Glutamatergic neuron (in vitro differentiated cells): ENCODE data around the gene C7orf33. TPM values are rescaled to one million over a fixed set of nuclear protein-coding genes. Genes with fewer than 3 reads are reported as not detected.
A peak's percentile ranks its signal among the peaks of the same experiment; 100 is the strongest.

Experiments used
- DNase-seq: peaks from one replicate; pipeline ENCODE4 v3.0.0; 2022
- H3K27ac Mint-ChIP-seq: one replicate; pipeline ENCODE4 v1.8.0; 2020; ENCODE audit warnings: mild to moderate bottlenecking, mixed read lengths, inconsistent platforms; ENCODE audit not compliant: unreplicated experiment
- H3K27me3 Mint-ChIP-seq: one replicate; pipeline ENCODE4 v1.8.0; 2020; ENCODE audit warnings: mild to moderate bottlenecking, moderate library complexity, mixed read lengths, inconsistent platforms; ENCODE audit not compliant: unreplicated experiment
- H3K36me3 Mint-ChIP-seq: one replicate; pipeline ENCODE4 v1.8.0; 2020; ENCODE audit warnings: mild to moderate bottlenecking, mixed read lengths, inconsistent platforms; ENCODE audit not compliant: unreplicated experiment
- H3K4me1 Mint-ChIP-seq: one replicate; pipeline ENCODE4 v1.8.0; 2020; ENCODE audit warnings: mild to moderate bottlenecking, low read depth, mixed read lengths, inconsistent platforms; ENCODE audit not compliant: unreplicated experiment
- H3K4me3 Mint-ChIP-seq: one replicate; pipeline ENCODE4 v1.8.0; 2020; ENCODE audit warnings: mild to moderate bottlenecking, mixed read lengths, inconsistent platforms; ENCODE audit not compliant: unreplicated experiment
- H3K9me3 Mint-ChIP-seq: one replicate; pipeline ENCODE4 v1.8.0; 2020; ENCODE audit warnings: mild to moderate bottlenecking, moderate library complexity, mixed read lengths, inconsistent platforms; ENCODE audit not compliant: unreplicated experiment
- CTCF ChIP-seq: fragments of 200-600 bp; sonication (generic); IDR thresholded peaks from one replicate; pipeline ENCODE4 v1.5.0; 2021; ENCODE audit not compliant: partially characterized antibody, unreplicated experiment
- total RNA-seq: library from RNA; stranded (reverse); fragmentation: NEBNext Ultra II Directional; extraction: Animal tissue kit (Norgen Biotek cat#: 25700); gene quantifications from one replicate; pipeline ENCODE4 v1.2.1, GENCODE V29; 2021; ENCODE audit not compliant: unreplicated experiment

Gene C7orf33
- total RNA-seq, 1 donor from 2014 or later = not detected

- TF ChIP-seq CTCF = peak; percentile 90
- no peak overlapping the region for H3K4me3 Mint-ChIP-seq
- H3K27ac Mint-ChIP-seq = no peak overlapping the region
- DNase-seq = peak; percentile 77
- no peaks in the 10 kb centered on the region for H3K9me3 Mint-ChIP-seq
- peaks cover 4% of the 10 kb centered on the region for H3K36me3 Mint-ChIP-seq
- H3K4me1 Mint-ChIP-seq = peaks cover 5% of the 10 kb centered on the region
- peaks cover 2% of the 10 kb centered on the region for H3K27me3 Mint-ChIP-seq
These were observed 14.7 kb upstream of the C7orf33 start for GRCh38 chr7:148575640-148576411.

DNA sequence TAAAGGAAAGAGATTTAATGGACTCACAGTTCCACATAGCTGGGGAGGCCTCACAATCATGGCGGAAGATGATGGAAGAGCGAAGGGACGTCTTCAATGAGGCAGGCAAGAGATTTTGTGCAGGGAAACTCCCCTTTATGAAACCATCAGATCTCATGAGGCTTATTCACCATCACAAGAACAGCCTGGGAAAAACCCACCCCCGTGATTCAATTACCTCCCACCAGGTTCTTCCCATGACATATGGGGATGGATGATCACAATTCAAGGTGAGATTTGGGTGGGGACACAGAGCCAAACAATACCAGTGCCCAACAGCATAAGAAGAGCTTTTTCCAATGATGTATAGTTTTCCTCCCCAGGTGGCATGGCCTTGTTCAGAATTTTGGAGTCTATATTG, 11.2 kb upstream of the C7orf33 start:
- peaks cover 4% of the 10 kb centered on the region for H3K27me3 Mint-ChIP-seq
- no peak overlapping the region for H3K27ac Mint-ChIP-seq
- DNase-seq = no peak
- TF ChIP-seq CTCF = no peak
- peaks cover 5% of the 10 kb centered on the region for H3K4me1 Mint-ChIP-seq
- no peak overlapping the region for H3K4me3 Mint-ChIP-seq
- peaks cover 4% of the 10 kb centered on the region for H3K36me3 Mint-ChIP-seq
- peaks cover 3% of the 10 kb centered on the region for H3K9me3 Mint-ChIP-seq

GRCh38 chr7:148580446-148580845, 10.1 kb upstream of the C7orf33 start:
- Mint-ChIP-seq H3K4me1 (peaks cover 5% of the 10 kb centered on the region), H3K27ac (no peak overlapping the region), H3K36me3 (peaks cover 4% of the 10 kb centered on the region), H3K4me3 (peak overlapping the region; percentile 34), H3K9me3 (peaks cover 5% of the 10 kb centered on the region), H3K27me3 (peaks cover 4% of the 10 kb centered on the region)
- no peak for DNase-seq
- no peak for TF ChIP-seq CTCF

GRCh38 chr7:148581624-148582023, 8.9 kb upstream of the C7orf33 start:
- Mint-ChIP-seq H3K27me3 (peaks cover 4% of the 10 kb centered on the region), H3K36me3 (peaks cover 4% of the 10 kb centered on the region), H3K4me1 (peaks cover 12% of the 10 kb centered on the region), H3K27ac (no peak overlapping the region), H3K9me3 (peaks cover 5% of the 10 kb centered on the region), H3K4me3 (no peak overlapping the region)
- no peak for DNase-seq
- TF ChIP-seq CTCF = no peak

GRCh38 chr7:148584154-148584827, 6.3 kb upstream of the C7orf33 start:
- TF ChIP-seq CTCF = no peak
- no peak for DNase-seq
- no peak overlapping the region for H3K4me3 Mint-ChIP-seq

More at GRCh38 chr7:148584154-148584827, 6.3 kb upstream of the C7orf33 start:
- peaks cover 14% of the 10 kb centered on the region for H3K9me3 Mint-ChIP-seq
- H3K27ac Mint-ChIP-seq = no peak overlapping the region
- peaks cover 32% of the 10 kb centered on the region for H3K4me1 Mint-ChIP-seq
- H3K27me3 Mint-ChIP-seq = peaks cover 6% of the 10 kb centered on the region
- H3K36me3 Mint-ChIP-seq = peaks cover under 1% of the 10 kb centered on the region
